Loucy (cell line): ENCODE measurements around the gene IER3.

Experiments used
- EZH2phosphoT487 ChIP-seq: fragments of 200-600 bp; IDR thresholded peaks from 2 replicates; pipeline ENCODE4 v1.6.1; 2018; ENCODE audit warnings: antibody characterized with exemption, mild to moderate bottlenecking, moderate library complexity, borderline replicate concordance
- TF ChIP-seq, protein P1 (sequence below): fragments of 200-600 bp; sonication (generic); conservative IDR thresholded peaks from 2 replicates; pipeline ENCODE4 v1.5.1; 2014; ENCODE audit warnings: mild to moderate bottlenecking, antibody characterized with exemption, low read length

DNA sequence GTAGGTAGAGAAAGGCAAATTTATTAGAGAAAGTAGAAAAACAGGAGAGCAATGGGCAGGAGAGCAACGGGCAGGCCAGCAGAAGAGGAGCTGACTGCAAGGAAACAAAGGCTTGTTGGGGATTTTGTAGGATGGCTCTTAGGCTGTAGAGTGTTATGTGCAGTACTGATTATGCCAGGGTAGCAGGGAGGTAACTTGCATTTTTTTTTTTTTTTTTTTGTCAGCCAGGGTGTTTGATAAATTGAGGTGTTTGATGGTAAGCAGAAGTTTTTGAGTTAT is 36.2 kb upstream of the IER3 start:
- TF ChIP-seq, protein P1, sequence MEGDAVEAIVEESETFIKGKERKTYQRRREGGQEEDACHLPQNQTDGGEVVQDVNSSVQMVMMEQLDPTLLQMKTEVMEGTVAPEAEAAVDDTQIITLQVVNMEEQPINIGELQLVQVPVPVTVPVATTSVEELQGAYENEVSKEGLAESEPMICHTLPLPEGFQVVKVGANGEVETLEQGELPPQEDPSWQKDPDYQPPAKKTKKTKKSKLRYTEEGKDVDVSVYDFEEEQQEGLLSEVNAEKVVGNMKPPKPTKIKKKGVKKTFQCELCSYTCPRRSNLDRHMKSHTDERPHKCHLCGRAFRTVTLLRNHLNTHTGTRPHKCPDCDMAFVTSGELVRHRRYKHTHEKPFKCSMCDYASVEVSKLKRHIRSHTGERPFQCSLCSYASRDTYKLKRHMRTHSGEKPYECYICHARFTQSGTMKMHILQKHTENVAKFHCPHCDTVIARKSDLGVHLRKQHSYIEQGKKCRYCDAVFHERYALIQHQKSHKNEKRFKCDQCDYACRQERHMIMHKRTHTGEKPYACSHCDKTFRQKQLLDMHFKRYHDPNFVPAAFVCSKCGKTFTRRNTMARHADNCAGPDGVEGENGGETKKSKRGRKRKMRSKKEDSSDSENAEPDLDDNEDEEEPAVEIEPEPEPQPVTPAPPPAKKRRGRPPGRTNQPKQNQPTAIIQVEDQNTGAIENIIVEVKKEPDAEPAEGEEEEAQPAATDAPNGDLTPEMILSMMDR: no peak
- no peak for TF ChIP-seq EZH2phosphoT487
